Fibroblast of upper back skin (primary cell): ENCODE data around the gene SEMA5A.
A peak's percentile ranks its signal among the peaks of the same experiment; 100 is the strongest.

ENCODE experiments used
- DNase-seq: peaks from one replicate; pipeline ENCODE4 v3.0.0-alpha.2; 2013

The SEMA5A gene

GRCh38 chr5:9318031-9318430 is 227.8 kb downstream of the SEMA5A start:
- DNase-seq: no peak

GRCh38 chr5:9316733-9317132 is 229.1 kb downstream of the SEMA5A start:
- DNase-seq: no peak

GRCh38 chr5:9316041-9316440 is 229.8 kb downstream of the SEMA5A start:
- no peak for DNase-seq

- DNase-seq: no peak
Observed at GRCh38 chr5:9314558-9314957, 231.3 kb downstream of the SEMA5A start.

- no peak for DNase-seq
Observed at GRCh38 chr5:9313751-9314150, 232.1 kb downstream of the SEMA5A start.

GRCh38 chr5:9307150-9307549 is 238.7 kb downstream of the SEMA5A start:
- DNase-seq: no peak

GRCh38 chr5:9302218-9302617 is 243.7 kb downstream of the SEMA5A start:
- DNase-seq: peak; percentile 17

- no peak for DNase-seq
Observed at GRCh38 chr5:9301200-9301599, 244.7 kb downstream of the SEMA5A start.

GRCh38 chr5:9297134-9297533 is 248.7 kb downstream of the SEMA5A start:
- no peak for DNase-seq

- DNase-seq: no peak
Observed at GRCh38 chr5:9295466-9295801, 250.4 kb downstream of the SEMA5A start.

- no peak for DNase-seq
Observed at GRCh38 chr5:9294793-9295465, 250.9 kb downstream of the SEMA5A start.

GRCh38 chr5:9288234-9288633 is 257.6 kb downstream of the SEMA5A start:
- DNase-seq: no peak

- peak; percentile 79 for DNase-seq
Observed at GRCh38 chr5:9284781-9285307, 261.0 kb downstream of the SEMA5A start.

- DNase-seq: peak; percentile 28
Observed at GRCh38 chr5:9284272-9284671, 261.6 kb downstream of the SEMA5A start.

- DNase-seq: no peak
Observed at GRCh38 chr5:9283473-9283872, 262.4 kb downstream of the SEMA5A start.

- DNase-seq: peak; percentile 54
Observed at GRCh38 chr5:9283021-9283420, 262.9 kb downstream of the SEMA5A start.

GRCh38 chr5:9282211-9282610 is 263.7 kb downstream of the SEMA5A start:
- peak; percentile 71 for DNase-seq

- no peak for DNase-seq
Observed at GRCh38 chr5:9279774-9280173, 266.1 kb downstream of the SEMA5A start.

GRCh38 chr5:9278921-9279603 is 266.8 kb downstream of the SEMA5A start:
- no peak for DNase-seq

- DNase-seq: peak; percentile 70
Observed at GRCh38 chr5:9269014-9269413, 276.9 kb downstream of the SEMA5A start.

GRCh38 chr5:9268226-9268625 is 277.6 kb downstream of the SEMA5A start:
- no peak for DNase-seq

- DNase-seq: peak; percentile 96
Observed at GRCh38 chr5:9265441-9266287, 280.2 kb downstream of the SEMA5A start.

- DNase-seq: no peak
Observed at GRCh38 chr5:9264301-9264700, 281.6 kb downstream of the SEMA5A start.

- DNase-seq: peak; percentile 43
Observed at GRCh38 chr5:9263656-9264055, 282.2 kb downstream of the SEMA5A start.
